NT2/D1 (cell line): ENCODE data around the gene SYT5.

ENCODE experiments used
- SUZ12 ChIP-seq: IDR thresholded peaks from 2 replicates; pipeline ENCODE4 v1.6.1; 2011; ENCODE audit not compliant: insufficient read length, insufficient read depth; ENCODE audit errors: extremely low read depth
- YY1 ChIP-seq: IDR thresholded peaks from 2 replicates; pipeline ENCODE4 v1.6.1; 2011; ENCODE audit not compliant: insufficient read length, insufficient read depth
- ZNF274 ChIP-seq: IDR thresholded peaks from 2 replicates; pipeline ENCODE4 v1.6.1; 2011; ENCODE audit warnings: mild to moderate bottlenecking, low read depth, low read length

- TF ChIP-seq ZNF274, result no peak
- no peak for TF ChIP-seq YY1
- TF ChIP-seq SUZ12, result no peak
These were observed 29.0 kb upstream of the SYT5 start, which contains the start of gene PTPRH for GRCh38 chr19:55208880-55209692.
